CD4-positive, CD25-positive, alpha-beta regulatory T cell (primary cell): ENCODE results near the gene MYO5B. TPM values are rescaled to one million over a fixed set of nuclear protein-coding genes. Genes with fewer than 3 reads are reported as not detected.

ENCODE experiments used
- ATAC-seq, 2 donors: fragments of 150-1000 bp; cut with Tn5 transposase; one replicate each; pipeline ENCODE4 v1.10.0; 2021; ENCODE audit warnings: low read depth in 2 of 2, moderate number of reproducible peaks in 2 of 2, moderate library complexity in 1 of 2
- DNase-seq, 3 donors: peaks; one replicate each; pipeline versions ENCODE4 v3.0.0 to v3.0.0-alpha.2; 2012 to 2022; ENCODE audit warnings: mixed read lengths in 1 of 3
- H3K27ac ChIP-seq: one replicate; pipeline ENCODE4 v1.7.0; 2013; ENCODE audit warnings: mild to moderate bottlenecking, low read length; ENCODE audit not compliant: insufficient read depth, poor library complexity, severe bottlenecking
- H3K27me3 ChIP-seq: one replicate; pipeline ENCODE4 v1.7.0; 2013; ENCODE audit warnings: low read length; ENCODE audit not compliant: control insufficient read depth, insufficient read depth
- H3K36me3 ChIP-seq: one replicate; pipeline ENCODE4 v1.7.0; 2013; ENCODE audit warnings: mild to moderate bottlenecking, low read length, moderate library complexity; ENCODE audit not compliant: control insufficient read depth, insufficient read depth
- H3K4me1 ChIP-seq: 2 replicates; pipeline ENCODE4 v1.7.0; 2013; ENCODE audit warnings: mild to moderate bottlenecking, low read length; ENCODE audit not compliant: insufficient read depth, control insufficient read depth, poor library complexity, severe bottlenecking
- H3K4me3 ChIP-seq: one replicate; pipeline ENCODE4 v1.7.0; 2013; ENCODE audit warnings: low read depth, mild to moderate bottlenecking, low read length, moderate library complexity
- H3K9me3 ChIP-seq, 2 experiments: 1 replicate in 1 of 2; 2 replicates in 1 of 2; pipeline ENCODE4 v1.7.0; 2013; ENCODE audit warnings: low read length in 2 of 2, mild to moderate bottlenecking in 1 of 2, moderate library complexity in 1 of 2; ENCODE audit not compliant: control insufficient read depth in 2 of 2
- H3K27ac Mint-ChIP-seq, 3 donors: one replicate each; pipeline ENCODE4 v1.8.0; 2020 to 2022; ENCODE audit warnings: mild to moderate bottlenecking in 3 of 3, mixed read lengths in 3 of 3, moderate library complexity in 2 of 3
- H3K27me3 Mint-ChIP-seq: one replicate; pipeline ENCODE4 v1.8.0; 2022; ENCODE audit warnings: mild to moderate bottlenecking, mixed read lengths
- H3K36me3 Mint-ChIP-seq: one replicate; pipeline ENCODE4 v1.8.0; 2020; ENCODE audit warnings: mixed read lengths
- H3K4me1 Mint-ChIP-seq, 4 donors: one replicate each; pipeline ENCODE4 v1.8.0; 2020 to 2022; ENCODE audit warnings: mixed read lengths in 4 of 4, mild to moderate bottlenecking in 1 of 4
- H3K4me3 Mint-ChIP-seq, 4 donors: one replicate each; pipeline ENCODE4 v1.8.0; 2020 to 2022; ENCODE audit warnings: mild to moderate bottlenecking in 4 of 4, mixed read lengths in 4 of 4, moderate library complexity in 3 of 4
- H3K9me3 Mint-ChIP-seq, 7 donors: one replicate each; pipeline ENCODE4 v1.8.0; 2020 to 2022; ENCODE audit warnings: mixed read lengths in 7 of 7, mild to moderate bottlenecking in 3 of 7, moderate library complexity in 2 of 7
- polyA plus RNA-seq, 4 donors: library from polyadenylated mRNA; unstranded; fragments of 300-500 nt; fragmentation: Illumina TruSeq; gene quantifications; one replicate each; pipeline ENCODE4 v1.2.3, GENCODE V29; 2021
- total RNA-seq: library from RNA; stranded (reverse); gene quantifications from one replicate; pipeline ENCODE4 v1.2.3, GENCODE V29; 2022

The MYO5B gene
- total and polyA plus RNA-seq, 5 donors from 2014 or later, result 0.02 to 0.03 TPM; not detected in 3

GRCh38 chr18:50006470-50007046, 188.4 kb downstream of the MYO5B start:
- ATAC-seq, result no peak
- H3K4me3 Mint-ChIP-seq, result no peak overlapping the region
- no peaks in the 10 kb centered on the region for H3K36me3 Mint-ChIP-seq
- no peaks in the 10 kb centered on the region for H3K4me1 ChIP-seq
- H3K27me3 ChIP-seq, result no peaks in the 10 kb centered on the region
- no peaks in the 10 kb centered on the region for H3K4me1 Mint-ChIP-seq
- DNase-seq, result no peak
- no peaks in the 10 kb centered on the region for H3K36me3 ChIP-seq
- H3K9me3 Mint-ChIP-seq, result no peaks in the 10 kb centered on the region
- no peaks in the 10 kb centered on the region for H3K9me3 ChIP-seq
- H3K4me3 ChIP-seq, result no peak overlapping the region
- peaks cover 7% of the 10 kb centered on the region for H3K27me3 Mint-ChIP-seq
- H3K27ac ChIP-seq, result no peak overlapping the region
- no peak overlapping the region for H3K27ac Mint-ChIP-seq

- ATAC-seq, result no peak
- no peaks in the 10 kb centered on the region for H3K4me1 ChIP-seq
- no peaks in the 10 kb centered on the region for H3K9me3 Mint-ChIP-seq
- no peak overlapping the region for H3K4me3 Mint-ChIP-seq
- H3K27me3 Mint-ChIP-seq, result peaks cover 6% of the 10 kb centered on the region
- H3K27ac Mint-ChIP-seq, result no peak overlapping the region
- no peaks in the 10 kb centered on the region for H3K36me3 ChIP-seq
- H3K4me3 ChIP-seq, result no peak overlapping the region
- DNase-seq, result no peak
- no peaks in the 10 kb centered on the region for H3K36me3 Mint-ChIP-seq
- no peaks in the 10 kb centered on the region for H3K9me3 ChIP-seq
- H3K27me3 ChIP-seq, result no peaks in the 10 kb centered on the region
- no peaks in the 10 kb centered on the region for H3K4me1 Mint-ChIP-seq
- no peak overlapping the region for H3K27ac ChIP-seq
Observed at GRCh38 chr18:50004013-50004412, 190.9 kb downstream of the MYO5B start.

- ATAC-seq, result no peak
- H3K4me1 Mint-ChIP-seq, result no peaks in the 10 kb centered on the region
- no peaks in the 10 kb centered on the region for H3K36me3 Mint-ChIP-seq
Observed at GRCh38 chr18:50002781-50003180, 192.2 kb downstream of the MYO5B start.

GRCh38 chr18:50000227-50000626, 194.7 kb downstream of the MYO5B start:
- H3K9me3 Mint-ChIP-seq, result no peaks in the 10 kb centered on the region
- Histone ChIP-seq H3K4me1 (no peaks in the 10 kb centered on the region), H3K9me3 (no peaks in the 10 kb centered on the region), H3K36me3 (no peaks in the 10 kb centered on the region), H3K27ac (no peak overlapping the region), H3K27me3 (no peaks in the 10 kb centered on the region), H3K4me3 (no peak overlapping the region)
- H3K27me3 Mint-ChIP-seq, result peaks cover 13% of the 10 kb centered on the region
- DNase-seq (no peak), ATAC-seq (no peak)
- H3K36me3 Mint-ChIP-seq, result no peaks in the 10 kb centered on the region
- no peak overlapping the region for H3K27ac Mint-ChIP-seq
- H3K4me1 Mint-ChIP-seq, result no peaks in the 10 kb centered on the region
- H3K4me3 Mint-ChIP-seq, result no peak overlapping the region

More at GRCh38 chr18:50002781-50003180, 192.2 kb downstream of the MYO5B start:
- no peak overlapping the region for H3K4me3 Mint-ChIP-seq
- H3K27me3 Mint-ChIP-seq, result peaks cover 10% of the 10 kb centered on the region
- Histone ChIP-seq H3K27ac (no peak overlapping the region), H3K4me1 (no peaks in the 10 kb centered on the region), H3K4me3 (no peak overlapping the region), H3K27me3 (no peaks in the 10 kb centered on the region), H3K9me3 (no peaks in the 10 kb centered on the region), H3K36me3 (no peaks in the 10 kb centered on the region)
- no peak overlapping the region for H3K27ac Mint-ChIP-seq
- H3K9me3 Mint-ChIP-seq, result no peaks in the 10 kb centered on the region
- DNase-seq, result no peak

GRCh38 chr18:49999128-49999527, 195.8 kb downstream of the MYO5B start:
- Mint-ChIP-seq H3K4me3 (no peak overlapping the region), H3K27me3 (peaks cover 13% of the 10 kb centered on the region), H3K9me3 (no peaks in the 10 kb centered on the region), H3K4me1 (no peaks in the 10 kb centered on the region), H3K27ac (no peak overlapping the region), H3K36me3 (no peaks in the 10 kb centered on the region)
- H3K27ac ChIP-seq, result no peak overlapping the region
- H3K4me3 ChIP-seq, result no peak overlapping the region
- no peaks in the 10 kb centered on the region for H3K9me3 ChIP-seq
- no peaks in the 10 kb centered on the region for H3K4me1 ChIP-seq
- H3K27me3 ChIP-seq, result no peaks in the 10 kb centered on the region
- no peaks in the 10 kb centered on the region for H3K36me3 ChIP-seq
- DNase-seq (no peak), ATAC-seq (no peak)

- H3K27ac ChIP-seq, result no peak overlapping the region
- no peaks in the 10 kb centered on the region for H3K27me3 ChIP-seq
- ATAC-seq (no peak), DNase-seq (no peak)
- no peaks in the 10 kb centered on the region for H3K9me3 ChIP-seq
- Mint-ChIP-seq H3K4me1 (no peaks in the 10 kb centered on the region), H3K9me3 (no peaks in the 10 kb centered on the region), H3K27me3 (peaks cover 13% of the 10 kb centered on the region), H3K27ac (no peak overlapping the region), H3K4me3 (no peak overlapping the region), H3K36me3 (no peaks in the 10 kb centered on the region)
- H3K4me3 ChIP-seq, result no peak overlapping the region
- H3K36me3 ChIP-seq, result no peaks in the 10 kb centered on the region
- H3K4me1 ChIP-seq, result no peaks in the 10 kb centered on the region
Observed at GRCh38 chr18:49997558-49997957, 197.4 kb downstream of the MYO5B start.

- no peak overlapping the region for H3K4me3 Mint-ChIP-seq
- Histone ChIP-seq H3K4me3 (no peak overlapping the region), H3K36me3 (no peaks in the 10 kb centered on the region), H3K27me3 (no peaks in the 10 kb centered on the region), H3K4me1 (no peaks in the 10 kb centered on the region), H3K27ac (no peak overlapping the region), H3K9me3 (no peaks in the 10 kb centered on the region)
- peaks cover 7% of the 10 kb centered on the region for H3K27me3 Mint-ChIP-seq
- no peaks in the 10 kb centered on the region for H3K4me1 Mint-ChIP-seq
- DNase-seq (no peak), ATAC-seq (no peak)
- no peaks in the 10 kb centered on the region for H3K36me3 Mint-ChIP-seq
- H3K27ac Mint-ChIP-seq, result no peak overlapping the region
- peaks cover 0 to 2% (median 0%) of the 10 kb centered on the region in 7 donors for H3K9me3 Mint-ChIP-seq
Observed at GRCh38 chr18:49994410-49994809, 200.5 kb downstream of the MYO5B start.

- no peaks in the 10 kb centered on the region for H3K36me3 Mint-ChIP-seq
- ATAC-seq (no peak), DNase-seq (no peak)
- peaks cover 0 to 2% (median 0%) of the 10 kb centered on the region in 7 donors for H3K9me3 Mint-ChIP-seq
- H3K27ac Mint-ChIP-seq, result no peak overlapping the region
- no peaks in the 10 kb centered on the region for H3K4me1 ChIP-seq
- H3K4me3 ChIP-seq, result no peak overlapping the region
- H3K27me3 Mint-ChIP-seq, result peaks cover 4% of the 10 kb centered on the region
- no peak overlapping the region for H3K27ac ChIP-seq
- no peaks in the 10 kb centered on the region for H3K4me1 Mint-ChIP-seq
- no peaks in the 10 kb centered on the region for H3K27me3 ChIP-seq
- no peaks in the 10 kb centered on the region for H3K36me3 ChIP-seq
- H3K4me3 Mint-ChIP-seq, result no peak overlapping the region
- no peaks in the 10 kb centered on the region for H3K9me3 ChIP-seq
Observed at GRCh38 chr18:49993299-49993698, 201.6 kb downstream of the MYO5B start.
